ENCODE measurements around the gene CEP89.

The CEP89 gene

DNA sequence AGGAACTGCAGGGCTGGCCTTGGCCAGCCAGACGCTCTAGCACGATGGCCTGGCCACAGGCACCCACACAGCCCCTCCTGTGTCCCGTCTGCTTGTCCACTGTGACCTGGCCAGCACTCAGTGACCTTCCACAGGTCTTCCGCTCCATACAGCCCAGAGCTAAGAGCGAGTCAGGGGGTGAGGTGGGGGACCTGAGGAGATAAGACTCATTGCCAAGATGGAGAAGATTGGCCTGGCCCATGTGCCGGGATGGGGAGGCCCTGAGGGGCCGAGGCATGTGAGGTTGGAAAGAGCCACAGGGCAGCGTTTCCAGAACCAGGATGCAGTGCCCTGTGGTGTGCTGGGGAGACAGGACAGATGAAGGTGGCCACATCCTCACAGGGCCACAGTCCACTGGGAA, 92.0 kb downstream of the CEP89 start:
- no peak for FAIRE-seq
- TF ChIP-seq, protein P1, sequence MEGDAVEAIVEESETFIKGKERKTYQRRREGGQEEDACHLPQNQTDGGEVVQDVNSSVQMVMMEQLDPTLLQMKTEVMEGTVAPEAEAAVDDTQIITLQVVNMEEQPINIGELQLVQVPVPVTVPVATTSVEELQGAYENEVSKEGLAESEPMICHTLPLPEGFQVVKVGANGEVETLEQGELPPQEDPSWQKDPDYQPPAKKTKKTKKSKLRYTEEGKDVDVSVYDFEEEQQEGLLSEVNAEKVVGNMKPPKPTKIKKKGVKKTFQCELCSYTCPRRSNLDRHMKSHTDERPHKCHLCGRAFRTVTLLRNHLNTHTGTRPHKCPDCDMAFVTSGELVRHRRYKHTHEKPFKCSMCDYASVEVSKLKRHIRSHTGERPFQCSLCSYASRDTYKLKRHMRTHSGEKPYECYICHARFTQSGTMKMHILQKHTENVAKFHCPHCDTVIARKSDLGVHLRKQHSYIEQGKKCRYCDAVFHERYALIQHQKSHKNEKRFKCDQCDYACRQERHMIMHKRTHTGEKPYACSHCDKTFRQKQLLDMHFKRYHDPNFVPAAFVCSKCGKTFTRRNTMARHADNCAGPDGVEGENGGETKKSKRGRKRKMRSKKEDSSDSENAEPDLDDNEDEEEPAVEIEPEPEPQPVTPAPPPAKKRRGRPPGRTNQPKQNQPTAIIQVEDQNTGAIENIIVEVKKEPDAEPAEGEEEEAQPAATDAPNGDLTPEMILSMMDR (IDR thresholded peaks at IDR 0.05; ENCODE audit: insufficient read depth, missing control alignments): no peak
- no peak for DNase-seq (ENCODE audit: insufficient read length, low spot score)

DNA sequence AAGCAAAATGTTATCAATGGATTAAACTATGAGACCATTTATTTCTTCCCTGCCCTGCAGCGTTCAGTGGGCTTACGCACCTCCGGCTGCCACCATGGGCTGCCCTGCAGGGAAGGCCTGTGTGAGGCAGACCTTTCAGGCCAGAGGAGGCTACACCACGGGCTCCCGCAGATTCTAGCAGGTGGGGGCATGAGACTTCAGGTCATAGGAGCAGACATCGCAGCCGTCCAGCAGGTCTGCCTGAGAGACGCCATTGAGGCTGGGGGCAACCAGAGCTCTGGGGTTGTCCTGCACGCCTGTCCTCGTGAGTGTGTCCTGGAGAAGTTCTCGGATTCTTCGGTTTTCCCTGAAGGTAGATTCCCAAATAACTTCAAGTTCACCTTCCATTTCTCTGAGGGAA, 92.8 kb downstream of the CEP89 start:
- TF ChIP-seq, protein P1 (IDR thresholded peaks at IDR 0.05; ENCODE audit: insufficient read depth, missing control alignments): no peak
- FAIRE-seq (no peak), DNase-seq (ENCODE audit: insufficient read length, low spot score) (no peak)

- TF ChIP-seq, protein P1 (IDR thresholded peaks at IDR 0.05; ENCODE audit: insufficient read depth, missing control alignments): no peak
- DNase-seq (ENCODE audit: insufficient read length, low spot score): no peak
- FAIRE-seq: no peak
These were observed 93.6 kb downstream of the CEP89 start for GRCh38 chr19:32877977-32878745.

DNA sequence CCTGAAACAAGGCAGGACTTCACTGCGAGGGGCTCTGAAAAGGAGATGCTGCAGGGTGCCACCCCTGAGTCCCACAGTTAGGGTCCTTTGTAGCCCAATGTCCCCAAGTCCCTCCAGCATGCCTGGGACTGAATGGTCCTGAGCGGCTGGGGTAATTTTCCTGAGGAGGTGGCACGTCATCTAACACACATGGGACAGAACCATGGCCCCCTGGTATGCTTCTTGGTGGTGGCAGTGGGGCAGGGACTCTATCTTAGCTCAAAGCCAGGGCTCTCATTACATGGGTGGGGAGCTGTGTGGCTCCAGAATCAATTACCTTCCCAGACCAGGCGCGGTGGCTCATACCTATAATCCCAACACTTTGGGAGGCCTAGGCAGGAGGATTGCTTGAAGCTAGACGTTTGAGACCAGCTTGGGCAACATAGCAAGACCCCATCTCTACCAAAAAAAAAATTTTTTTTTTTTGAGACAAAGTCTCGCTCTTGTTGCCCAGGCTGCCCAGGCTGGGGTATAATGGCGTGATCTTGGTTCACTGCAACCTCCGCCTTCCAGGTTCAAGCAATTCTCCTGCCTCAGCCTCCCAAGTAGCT, 94.3 kb downstream of the CEP89 start:
- no peak for DNase-seq (ENCODE audit: insufficient read length, low spot score)
- TF ChIP-seq, protein P1 (IDR thresholded peaks at IDR 0.05; ENCODE audit: insufficient read depth, missing control alignments): no peak
- FAIRE-seq: no peak

DNA sequence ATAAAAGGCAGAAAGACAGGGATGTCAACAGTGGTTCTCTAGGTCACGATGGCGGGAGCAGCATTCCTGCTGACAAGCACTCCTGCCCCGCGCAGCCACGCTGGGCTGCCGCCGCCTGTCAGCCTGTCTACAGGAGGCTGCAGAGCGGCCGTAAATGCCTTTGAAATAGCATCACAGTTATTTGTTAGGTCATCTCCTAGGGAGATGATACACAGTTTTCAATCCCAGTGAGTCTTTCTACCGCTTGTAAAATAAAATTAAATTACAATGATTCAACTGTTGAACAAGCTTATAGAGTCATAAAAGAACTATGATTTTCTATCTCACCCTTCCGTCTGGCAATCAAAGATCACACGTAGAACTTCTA, 94.9 kb downstream of the CEP89 start:
- no peak for FAIRE-seq
- no peak for DNase-seq (ENCODE audit: insufficient read length, low spot score)
- TF ChIP-seq, protein P1 (IDR thresholded peaks at IDR 0.05; ENCODE audit: insufficient read depth, missing control alignments): no peak

DNA sequence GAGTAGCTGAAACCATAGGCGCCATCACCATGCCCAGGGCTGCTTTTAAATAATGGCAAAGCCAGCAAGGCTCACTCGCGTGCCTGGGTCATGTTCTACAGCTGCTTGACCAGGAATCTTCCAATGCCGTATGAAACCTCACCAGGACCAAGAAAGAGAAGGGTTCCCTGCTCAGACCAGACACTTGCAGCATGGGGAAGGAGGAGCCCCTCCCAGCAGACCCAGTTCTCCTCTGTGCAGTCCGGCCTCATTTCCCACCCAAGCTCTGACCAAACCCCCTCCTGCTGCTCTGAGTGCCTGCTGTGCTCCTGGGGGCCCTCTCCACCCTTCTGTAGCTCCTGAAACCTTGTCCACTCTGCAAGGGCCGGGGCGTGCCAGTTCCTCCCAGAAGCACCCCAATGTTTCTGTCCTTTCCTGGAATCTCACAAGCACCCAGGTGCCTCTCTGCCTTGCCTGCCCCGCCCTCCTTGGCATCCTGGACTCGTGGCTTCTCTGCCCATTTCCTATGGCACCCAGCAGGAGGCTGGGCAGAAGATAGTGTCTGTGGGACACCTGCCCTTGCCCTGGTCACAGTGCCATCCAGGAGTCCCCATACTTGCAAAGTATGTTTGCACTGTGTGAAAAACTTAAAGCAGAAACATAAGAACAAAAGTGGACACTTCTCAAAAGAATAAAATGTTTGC, 95.4 kb downstream of the CEP89 start:
- no peak for FAIRE-seq
- DNase-seq (ENCODE audit: insufficient read length, low spot score): no peak
- TF ChIP-seq, protein P1 (IDR thresholded peaks at IDR 0.05; ENCODE audit: insufficient read depth, missing control alignments): no peak

DNA sequence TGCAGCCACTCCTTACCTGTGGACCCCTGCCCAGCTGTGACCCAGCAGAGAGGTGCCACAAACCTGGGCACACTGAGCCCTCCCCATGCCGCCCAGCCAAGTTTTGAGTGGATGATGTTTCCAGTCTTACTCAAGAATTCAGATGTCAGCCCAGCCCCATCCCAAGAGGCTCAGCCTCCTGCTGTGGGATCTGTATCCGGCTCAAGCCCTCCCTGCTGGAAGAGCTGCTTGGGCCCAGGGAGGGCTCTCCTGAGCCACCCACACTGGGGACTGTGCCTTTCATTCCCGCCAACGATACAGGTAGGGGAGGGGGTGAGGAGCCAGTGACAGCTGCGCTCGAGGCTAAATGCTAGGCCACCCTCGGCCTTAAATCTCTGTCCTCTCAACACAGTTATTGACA, 96.3 kb downstream of the CEP89 start:
- no peak for DNase-seq (ENCODE audit: insufficient read length, low spot score)
- no peak for FAIRE-seq
- TF ChIP-seq, protein P1 (IDR thresholded peaks at IDR 0.05; ENCODE audit: insufficient read depth, missing control alignments): no peak

Measured in D721Med (cell line).